AG04449 (cell line): ENCODE data around the gene PLEKHG7.

ENCODE experiments used
- CTCF ChIA-PET: fragments of 350-600 bp; formaldehyde crosslinking; extraction: SDS; loops from one replicate; lab custom pipeline; 2021; ENCODE audit warnings: antibody characterized with exemption; lab: Yijun Ruan, JAX
- POLR2A ChIA-PET: fragments of 400-600, 350-600 bp; formaldehyde crosslinking; extraction: SDS; loops from one replicate; lab custom pipeline; 2020; ENCODE audit warnings: antibody characterized with exemption, inconsistent platforms; lab: Yijun Ruan, JAX
- DNase-seq: peaks from one replicate; pipeline ENCODE4 v3.0.0-alpha.2; 2010; ENCODE audit warnings: low read depth, low spot score
- H3K4me3 ChIP-seq: 2 replicates; pipeline ENCODE4 v1.5.1; 2011; ENCODE audit warnings: low read depth, mild to moderate bottlenecking, control low read depth, low read length
- TF ChIP-seq, protein P1 (sequence below): IDR thresholded peaks from one replicate; pipeline ENCODE4 v1.5.1; 2011; ENCODE audit warnings: mild to moderate bottlenecking, moderate library complexity, low read length, control low read depth, inconsistent platforms; ENCODE audit not compliant: insufficient read depth; ENCODE audit errors: missing control alignments

Gene PLEKHG7

GRCh38 chr12:92729773-92730305, 27.1 kb downstream of the PLEKHG7 start:
- TF ChIP-seq, protein P1, sequence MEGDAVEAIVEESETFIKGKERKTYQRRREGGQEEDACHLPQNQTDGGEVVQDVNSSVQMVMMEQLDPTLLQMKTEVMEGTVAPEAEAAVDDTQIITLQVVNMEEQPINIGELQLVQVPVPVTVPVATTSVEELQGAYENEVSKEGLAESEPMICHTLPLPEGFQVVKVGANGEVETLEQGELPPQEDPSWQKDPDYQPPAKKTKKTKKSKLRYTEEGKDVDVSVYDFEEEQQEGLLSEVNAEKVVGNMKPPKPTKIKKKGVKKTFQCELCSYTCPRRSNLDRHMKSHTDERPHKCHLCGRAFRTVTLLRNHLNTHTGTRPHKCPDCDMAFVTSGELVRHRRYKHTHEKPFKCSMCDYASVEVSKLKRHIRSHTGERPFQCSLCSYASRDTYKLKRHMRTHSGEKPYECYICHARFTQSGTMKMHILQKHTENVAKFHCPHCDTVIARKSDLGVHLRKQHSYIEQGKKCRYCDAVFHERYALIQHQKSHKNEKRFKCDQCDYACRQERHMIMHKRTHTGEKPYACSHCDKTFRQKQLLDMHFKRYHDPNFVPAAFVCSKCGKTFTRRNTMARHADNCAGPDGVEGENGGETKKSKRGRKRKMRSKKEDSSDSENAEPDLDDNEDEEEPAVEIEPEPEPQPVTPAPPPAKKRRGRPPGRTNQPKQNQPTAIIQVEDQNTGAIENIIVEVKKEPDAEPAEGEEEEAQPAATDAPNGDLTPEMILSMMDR: no peak
- DNase-seq: no peak
- CTCF ChIA-PET: interaction anchor here (1.2 kb wide), 1 partner anchor 1348 kb away, joined by 3 read pairs; no protein-coding TSS in a partner anchor
- POLR2A ChIA-PET: no interaction called here
- no peak overlapping the region for H3K4me3 ChIP-seq

GRCh38 chr12:92730758-92731157, 28.0 kb downstream of the PLEKHG7 start:
- no peak for DNase-seq
- TF ChIP-seq, protein P1: no peak
- H3K4me3 ChIP-seq: no peak overlapping the region
- ChIA-PET POLR2A (no interaction called here), CTCF (no interaction called here)

DNA sequence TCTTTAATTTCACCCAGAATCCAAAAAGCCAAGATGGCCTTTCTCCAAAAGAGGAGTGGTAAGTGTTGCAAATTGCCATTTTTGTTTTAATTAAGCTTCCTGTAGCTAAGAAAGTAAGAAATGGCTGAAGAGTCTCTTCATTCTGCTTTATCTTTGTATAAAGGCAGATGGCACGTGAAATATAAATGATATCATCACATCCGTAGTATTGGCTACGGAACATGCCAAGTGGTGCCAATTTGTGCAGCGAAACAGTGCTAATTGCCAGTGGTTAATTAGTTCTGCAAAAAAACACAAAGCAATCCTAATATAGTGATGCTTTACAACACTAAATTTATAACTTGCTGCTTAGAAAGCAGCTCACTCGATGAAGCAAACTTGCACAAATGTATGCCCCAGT, 29.4 kb downstream of the PLEKHG7 start:
- H3K4me3 ChIP-seq: no peak overlapping the region
- CTCF ChIA-PET: no interaction called here
- no peak for DNase-seq
- POLR2A ChIA-PET: no interaction called here
- TF ChIP-seq, protein P1: no peak

GRCh38 chr12:92732716-92733115, 29.9 kb downstream of the PLEKHG7 start:
- no peak for DNase-seq
- H3K4me3 ChIP-seq: no peak overlapping the region
- TF ChIP-seq, protein P1: no peak
- ChIA-PET POLR2A (no interaction called here), CTCF (no interaction called here)

- TF ChIP-seq, protein P1: no peak
- CTCF ChIA-PET: no interaction called here
- H3K4me3 ChIP-seq: no peak overlapping the region
- no peak for DNase-seq
- POLR2A ChIA-PET: no interaction called here
These were observed 30.4 kb downstream of the PLEKHG7 start for GRCh38 chr12:92733181-92733580.

DNA sequence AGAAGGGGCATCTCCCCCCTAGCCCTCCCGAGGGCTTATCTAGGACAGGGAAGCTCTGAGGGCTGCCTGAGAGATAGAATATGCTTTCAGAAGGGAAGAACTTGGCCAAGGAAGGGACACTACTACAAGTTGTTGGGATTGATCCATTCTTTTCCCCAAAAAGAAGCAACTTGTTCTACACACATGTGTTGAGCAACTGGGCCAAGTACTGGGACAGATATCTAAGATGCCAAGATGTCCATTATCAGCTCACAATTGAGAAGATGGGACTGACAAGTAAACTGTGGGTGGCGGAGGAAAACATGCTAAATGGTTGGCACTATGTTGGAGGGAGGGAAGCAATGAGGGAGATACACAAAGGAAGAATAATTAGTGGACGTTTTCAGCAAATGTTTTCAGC, 30.9 kb downstream of the PLEKHG7 start:
- TF ChIP-seq, protein P1: no peak
- ChIA-PET CTCF (interaction anchor here (1.1 kb wide), 1 partner anchor 9 kb away, joined by 3 read pairs; no protein-coding TSS in a partner anchor), POLR2A (no interaction called here)
- H3K4me3 ChIP-seq: no peak overlapping the region
- DNase-seq: no peak
